GM12878 (cell line): ENCODE data around the gene CD1B.

Experiments
- ASH2L ChIP-seq: fragments of 300-600, 200-600 bp; sonication (generic); IDR thresholded peaks from 2 replicates; pipeline ENCODE4 v1.6.1; 2017; ENCODE audit warnings: low read depth, mild to moderate bottlenecking, borderline replicate concordance
- EZH2 ChIP-seq: IDR thresholded peaks from 2 replicates; pipeline ENCODE4 v1.6.1; 2012; ENCODE audit warnings: low read depth, mild to moderate bottlenecking, control low read depth, inconsistent platforms, low read length, borderline replicate concordance; ENCODE audit not compliant: control insufficient read depth
- NFIC ChIP-seq: IDR thresholded peaks from 2 replicates; pipeline ENCODE4 v1.6.1; 2012; ENCODE audit warnings: low read depth, mild to moderate bottlenecking, inconsistent platforms, low read length, moderate library complexity
- NFYA ChIP-seq: IDR thresholded peaks from 2 replicates; pipeline ENCODE4 v1.6.1; 2011; ENCODE audit warnings: low read depth, mild to moderate bottlenecking, low read length, improper control_type of control experiment, borderline replicate concordance
- POLR2A ChIP-seq: IDR thresholded peaks from 2 replicates; pipeline ENCODE4 v1.6.1; 2011; ENCODE audit warnings: low read depth, mild to moderate bottlenecking, low read length
- SP1 ChIP-seq: IDR thresholded peaks from one replicate; pipeline ENCODE4 v1.6.1; 2011; ENCODE audit warnings: low read depth, low read length
- TAF1 ChIP-seq: IDR thresholded peaks from 2 replicates; pipeline ENCODE4 v1.6.1; 2011; ENCODE audit warnings: mild to moderate bottlenecking, low read depth, low read length, borderline replicate concordance
- TF ChIP-seq, protein P1 (sequence below): fragments of 450-650 bp; IDR thresholded peaks from 2 replicates; pipeline ENCODE4 v1.6.1; 2017; ENCODE audit warnings: mild to moderate bottlenecking
- TF ChIP-seq, protein P2 (sequence below): IDR thresholded peaks from 2 replicates; pipeline ENCODE4 v1.6.1; 2011; ENCODE audit warnings: borderline replicate concordance, low read depth, mild to moderate bottlenecking, moderate library complexity, mixed read lengths, low read length; ENCODE audit not compliant: insufficient read depth; ENCODE audit errors: extremely low read length
- TF ChIP-seq, protein P3 (sequence below): fragments of 450-650 bp; IDR thresholded peaks from 2 replicates; pipeline ENCODE4 v1.6.1; 2017; ENCODE audit warnings: mild to moderate bottlenecking, moderate library complexity
- TF ChIP-seq, protein P4 (sequence below): IDR thresholded peaks from 2 replicates; pipeline ENCODE4 v1.6.1; 2011; ENCODE audit warnings: mild to moderate bottlenecking, low read depth, low read length, moderate library complexity; ENCODE audit not compliant: insufficient replicate concordance
- TF ChIP-seq, protein P5 (sequence below): fragments of 450-650 bp; IDR thresholded peaks from 2 replicates; pipeline ENCODE4 v1.6.1; 2016; ENCODE audit warnings: mild to moderate bottlenecking
- TF ChIP-seq, protein P6 (sequence below): IDR thresholded peaks from 2 replicates; pipeline ENCODE4 v1.6.1; 2012; ENCODE audit warnings: low read depth, low read length, improper control_type of control experiment
- TF ChIP-seq, protein P7 (sequence below), 3 experiments: IDR thresholded peaks in 2 of 3; conservative IDR thresholded peaks in 1 of 3; 2 replicates each; pipeline ENCODE4 v1.5.1; 2011; ENCODE audit warnings: low read depth in 3 of 3, low read length in 3 of 3, mild to moderate bottlenecking in 3 of 3, control low read depth in 2 of 3, moderate library complexity in 2 of 3, inconsistent platforms in 1 of 3, mixed read lengths in 1 of 3; ENCODE audit not compliant: control insufficient read depth in 2 of 3, insufficient read depth in 1 of 3; ENCODE audit errors: extremely low read depth in 1 of 3

DNA sequence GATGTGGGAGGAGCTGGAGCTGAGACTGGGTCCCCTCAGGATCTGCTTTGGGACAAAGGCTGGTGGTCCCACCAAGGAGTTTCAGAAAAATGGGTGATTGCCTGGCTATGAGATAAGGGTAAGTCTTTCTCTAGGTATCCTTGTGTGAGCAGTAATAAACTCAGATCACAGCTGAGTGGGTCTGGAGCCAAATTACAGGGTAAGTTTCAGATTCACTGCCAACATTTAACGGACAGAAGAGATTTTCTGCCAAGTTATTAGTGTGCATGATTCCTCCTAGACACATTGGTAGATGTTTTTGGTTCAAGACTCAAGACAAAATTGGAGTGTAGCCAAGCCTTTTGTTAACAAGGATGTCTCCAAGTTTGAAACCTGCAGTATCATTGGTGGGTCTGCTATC lies 7.5 kb downstream of the CD1B start:
- TF ChIP-seq, protein P1, sequence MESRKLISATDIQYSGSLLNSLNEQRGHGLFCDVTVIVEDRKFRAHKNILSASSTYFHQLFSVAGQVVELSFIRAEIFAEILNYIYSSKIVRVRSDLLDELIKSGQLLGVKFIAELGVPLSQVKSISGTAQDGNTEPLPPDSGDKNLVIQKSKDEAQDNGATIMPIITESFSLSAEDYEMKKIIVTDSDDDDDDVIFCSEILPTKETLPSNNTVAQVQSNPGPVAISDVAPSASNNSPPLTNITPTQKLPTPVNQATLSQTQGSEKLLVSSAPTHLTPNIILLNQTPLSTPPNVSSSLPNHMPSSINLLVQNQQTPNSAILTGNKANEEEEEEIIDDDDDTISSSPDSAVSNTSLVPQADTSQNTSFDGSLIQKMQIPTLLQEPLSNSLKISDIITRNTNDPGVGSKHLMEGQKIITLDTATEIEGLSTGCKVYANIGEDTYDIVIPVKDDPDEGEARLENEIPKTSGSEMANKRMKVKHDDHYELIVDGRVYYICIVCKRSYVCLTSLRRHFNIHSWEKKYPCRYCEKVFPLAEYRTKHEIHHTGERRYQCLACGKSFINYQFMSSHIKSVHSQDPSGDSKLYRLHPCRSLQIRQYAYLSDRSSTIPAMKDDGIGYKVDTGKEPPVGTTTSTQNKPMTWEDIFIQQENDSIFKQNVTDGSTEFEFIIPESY, result no peak
- TF ChIP-seq, protein P2, sequence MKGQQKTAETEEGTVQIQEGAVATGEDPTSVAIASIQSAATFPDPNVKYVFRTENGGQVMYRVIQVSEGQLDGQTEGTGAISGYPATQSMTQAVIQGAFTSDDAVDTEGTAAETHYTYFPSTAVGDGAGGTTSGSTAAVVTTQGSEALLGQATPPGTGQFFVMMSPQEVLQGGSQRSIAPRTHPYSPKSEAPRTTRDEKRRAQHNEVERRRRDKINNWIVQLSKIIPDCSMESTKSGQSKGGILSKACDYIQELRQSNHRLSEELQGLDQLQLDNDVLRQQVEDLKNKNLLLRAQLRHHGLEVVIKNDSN, result no peak
- TF ChIP-seq POLR2A (no peak), NFIC (no peak), TAF1 (no peak), ASH2L (no peak), EZH2 (no peak), SP1 (no peak), NFYA (no peak)
- TF ChIP-seq, protein P3, sequence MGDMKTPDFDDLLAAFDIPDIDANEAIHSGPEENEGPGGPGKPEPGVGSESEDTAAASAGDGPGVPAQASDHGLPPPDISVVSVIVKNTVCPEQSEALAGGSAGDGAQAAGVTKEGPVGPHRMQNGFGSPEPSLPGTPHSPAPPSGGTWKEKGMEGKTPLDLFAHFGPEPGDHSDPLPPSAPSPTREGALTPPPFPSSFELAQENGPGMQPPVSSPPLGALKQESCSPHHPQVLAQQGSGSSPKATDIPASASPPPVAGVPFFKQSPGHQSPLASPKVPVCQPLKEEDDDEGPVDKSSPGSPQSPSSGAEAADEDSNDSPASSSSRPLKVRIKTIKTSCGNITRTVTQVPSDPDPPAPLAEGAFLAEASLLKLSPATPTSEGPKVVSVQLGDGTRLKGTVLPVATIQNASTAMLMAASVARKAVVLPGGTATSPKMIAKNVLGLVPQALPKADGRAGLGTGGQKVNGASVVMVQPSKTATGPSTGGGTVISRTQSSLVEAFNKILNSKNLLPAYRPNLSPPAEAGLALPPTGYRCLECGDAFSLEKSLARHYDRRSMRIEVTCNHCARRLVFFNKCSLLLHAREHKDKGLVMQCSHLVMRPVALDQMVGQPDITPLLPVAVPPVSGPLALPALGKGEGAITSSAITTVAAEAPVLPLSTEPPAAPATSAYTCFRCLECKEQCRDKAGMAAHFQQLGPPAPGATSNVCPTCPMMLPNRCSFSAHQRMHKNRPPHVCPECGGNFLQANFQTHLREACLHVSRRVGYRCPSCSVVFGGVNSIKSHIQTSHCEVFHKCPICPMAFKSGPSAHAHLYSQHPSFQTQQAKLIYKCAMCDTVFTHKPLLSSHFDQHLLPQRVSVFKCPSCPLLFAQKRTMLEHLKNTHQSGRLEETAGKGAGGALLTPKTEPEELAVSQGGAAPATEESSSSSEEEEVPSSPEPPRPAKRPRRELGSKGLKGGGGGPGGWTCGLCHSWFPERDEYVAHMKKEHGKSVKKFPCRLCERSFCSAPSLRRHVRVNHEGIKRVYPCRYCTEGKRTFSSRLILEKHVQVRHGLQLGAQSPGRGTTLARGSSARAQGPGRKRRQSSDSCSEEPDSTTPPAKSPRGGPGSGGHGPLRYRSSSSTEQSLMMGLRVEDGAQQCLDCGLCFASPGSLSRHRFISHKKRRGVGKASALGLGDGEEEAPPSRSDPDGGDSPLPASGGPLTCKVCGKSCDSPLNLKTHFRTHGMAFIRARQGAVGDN, result no peak
- TF ChIP-seq, protein P4, sequence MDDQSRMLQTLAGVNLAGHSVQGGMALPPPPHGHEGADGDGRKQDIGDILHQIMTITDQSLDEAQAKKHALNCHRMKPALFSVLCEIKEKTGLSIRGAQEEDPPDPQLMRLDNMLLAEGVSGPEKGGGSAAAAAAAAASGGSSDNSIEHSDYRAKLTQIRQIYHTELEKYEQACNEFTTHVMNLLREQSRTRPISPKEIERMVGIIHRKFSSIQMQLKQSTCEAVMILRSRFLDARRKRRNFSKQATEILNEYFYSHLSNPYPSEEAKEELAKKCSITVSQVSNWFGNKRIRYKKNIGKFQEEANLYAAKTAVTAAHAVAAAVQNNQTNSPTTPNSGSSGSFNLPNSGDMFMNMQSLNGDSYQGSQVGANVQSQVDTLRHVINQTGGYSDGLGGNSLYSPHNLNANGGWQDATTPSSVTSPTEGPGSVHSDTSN, result no peak
- TF ChIP-seq, protein P5, sequence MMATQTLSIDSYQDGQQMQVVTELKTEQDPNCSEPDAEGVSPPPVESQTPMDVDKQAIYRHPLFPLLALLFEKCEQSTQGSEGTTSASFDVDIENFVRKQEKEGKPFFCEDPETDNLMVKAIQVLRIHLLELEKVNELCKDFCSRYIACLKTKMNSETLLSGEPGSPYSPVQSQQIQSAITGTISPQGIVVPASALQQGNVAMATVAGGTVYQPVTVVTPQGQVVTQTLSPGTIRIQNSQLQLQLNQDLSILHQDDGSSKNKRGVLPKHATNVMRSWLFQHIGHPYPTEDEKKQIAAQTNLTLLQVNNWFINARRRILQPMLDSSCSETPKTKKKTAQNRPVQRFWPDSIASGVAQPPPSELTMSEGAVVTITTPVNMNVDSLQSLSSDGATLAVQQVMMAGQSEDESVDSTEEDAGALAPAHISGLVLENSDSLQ, result no peak
- TF ChIP-seq, protein P6, sequence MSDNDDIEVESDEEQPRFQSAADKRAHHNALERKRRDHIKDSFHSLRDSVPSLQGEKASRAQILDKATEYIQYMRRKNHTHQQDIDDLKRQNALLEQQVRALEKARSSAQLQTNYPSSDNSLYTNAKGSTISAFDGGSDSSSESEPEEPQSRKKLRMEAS, result no peak
- TF ChIP-seq, protein P7, sequence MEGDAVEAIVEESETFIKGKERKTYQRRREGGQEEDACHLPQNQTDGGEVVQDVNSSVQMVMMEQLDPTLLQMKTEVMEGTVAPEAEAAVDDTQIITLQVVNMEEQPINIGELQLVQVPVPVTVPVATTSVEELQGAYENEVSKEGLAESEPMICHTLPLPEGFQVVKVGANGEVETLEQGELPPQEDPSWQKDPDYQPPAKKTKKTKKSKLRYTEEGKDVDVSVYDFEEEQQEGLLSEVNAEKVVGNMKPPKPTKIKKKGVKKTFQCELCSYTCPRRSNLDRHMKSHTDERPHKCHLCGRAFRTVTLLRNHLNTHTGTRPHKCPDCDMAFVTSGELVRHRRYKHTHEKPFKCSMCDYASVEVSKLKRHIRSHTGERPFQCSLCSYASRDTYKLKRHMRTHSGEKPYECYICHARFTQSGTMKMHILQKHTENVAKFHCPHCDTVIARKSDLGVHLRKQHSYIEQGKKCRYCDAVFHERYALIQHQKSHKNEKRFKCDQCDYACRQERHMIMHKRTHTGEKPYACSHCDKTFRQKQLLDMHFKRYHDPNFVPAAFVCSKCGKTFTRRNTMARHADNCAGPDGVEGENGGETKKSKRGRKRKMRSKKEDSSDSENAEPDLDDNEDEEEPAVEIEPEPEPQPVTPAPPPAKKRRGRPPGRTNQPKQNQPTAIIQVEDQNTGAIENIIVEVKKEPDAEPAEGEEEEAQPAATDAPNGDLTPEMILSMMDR (IDR thresholded peaks at IDR 0.05 in 2 of 3, conservative IDR thresholded peaks at IDR 0.05 in 1 of 3; ENCODE audit: control insufficient read depth in 2 of 3, extremely low read depth in 1 of 3, insufficient read depth in 1 of 3, low read depth in 3 of 3, low read length in 3 of 3), result no peak
